HEK293 (cell line): ENCODE data around the gene LIPA.

Experiments
- CTCF ChIA-PET: fragments of 350-600 bp; formaldehyde crosslinking; extraction: SDS; loops from one replicate; lab custom pipeline; 2021; ENCODE audit warnings: antibody characterized with exemption; lab: Yijun Ruan, JAX
- POLR2A ChIA-PET: fragments of 300-600 bp; formaldehyde crosslinking; extraction: SDS; loops from one replicate; lab custom pipeline; 2020; ENCODE audit warnings: antibody characterized with exemption, inconsistent platforms; lab: Yijun Ruan, JAX
- H3K27ac ChIP-seq: fragments of 200-500 bp; sonication (Bioruptor generic); 2 replicates; pipeline ENCODE4 v1.5.1; 2014; ENCODE audit warnings: low read depth, low read length, control low read depth, inconsistent platforms; ENCODE audit errors: extremely low read depth
- H3K36me3 ChIP-seq, 2 experiments: fragments of 200-500 bp in 1 of 2; sonication (Bioruptor generic) in 1 of 2; 1 replicate in 1 of 2; 2 replicates in 1 of 2; pipeline ENCODE4 v1.5.1; 2014 to 2017; ENCODE audit warnings: inconsistent platforms in 2 of 2, low read length in 2 of 2; ENCODE audit not compliant: control insufficient read depth in 2 of 2, insufficient read depth in 1 of 2
- H3K4me1 ChIP-seq: fragments of 200-500 bp; sonication (Bioruptor generic); 2 replicates; pipeline ENCODE4 v1.5.1; 2014; ENCODE audit warnings: mild to moderate bottlenecking, low read length, inconsistent platforms; ENCODE audit not compliant: control insufficient read depth, insufficient read depth
- H3K4me3 ChIP-seq: 2 replicates; pipeline ENCODE4 v1.5.1; 2011; ENCODE audit warnings: low read depth, mild to moderate bottlenecking, control low read depth, low read length, moderate library complexity
- H3K9me3 ChIP-seq: fragments of 200-500 bp; sonication (Bioruptor generic); 2 replicates; pipeline ENCODE4 v1.5.1; 2014; ENCODE audit warnings: low read depth, low read length, inconsistent platforms; ENCODE audit not compliant: control insufficient read depth, insufficient read depth
- EGR2 ChIP-seq: fragments of 450-650 bp; formaldehyde crosslinking; IDR thresholded peaks from 2 replicates; pipeline ENCODE4 v1.5.1; 2016; ENCODE audit warnings: low read depth, missing biosample characterization, missing genetic modification characterization
- GLI4 ChIP-seq: fragments of 450-650 bp; formaldehyde crosslinking; IDR thresholded peaks from 2 replicates; pipeline ENCODE4 v1.5.1; 2016; ENCODE audit warnings: missing biosample characterization, missing genetic modification characterization
- HOXA7 ChIP-seq: sonication (generic); formaldehyde crosslinking; IDR thresholded peaks from 2 replicates; pipeline ENCODE4 v1.8.1; 2022; ENCODE audit warnings: missing genetic modification reagents, borderline replicate concordance
- IKZF3 ChIP-seq: fragments of 450-650 bp; IDR thresholded peaks from 2 replicates; pipeline ENCODE4 v1.5.0; 2018; ENCODE audit warnings: missing biosample characterization, mild to moderate bottlenecking, missing genetic modification characterization, moderate library complexity
- KLF1 ChIP-seq: fragments of 450-650 bp; formaldehyde crosslinking; IDR thresholded peaks from 2 replicates; pipeline ENCODE4 v1.5.1; 2016; ENCODE audit warnings: missing biosample characterization, missing genetic modification characterization
- KLF10 ChIP-seq: fragments of 450-650 bp; IDR thresholded peaks from 2 replicates; pipeline ENCODE4 v1.5.1; 2018; ENCODE audit warnings: missing biosample characterization, mild to moderate bottlenecking, missing genetic modification characterization
- SCRT1 ChIP-seq: fragments of 450-650 bp; formaldehyde crosslinking; IDR thresholded peaks from 2 replicates; pipeline ENCODE4 v1.5.1; 2016; ENCODE audit warnings: missing biosample characterization, missing genetic modification characterization, borderline replicate concordance
- TCF7L2 ChIP-seq: IDR thresholded peaks from 2 replicates; pipeline ENCODE4 v1.6.1; 2011; ENCODE audit warnings: low read depth, mild to moderate bottlenecking, inconsistent platforms, low read length, moderate library complexity, borderline replicate concordance
- ZBTB20 ChIP-seq: fragments of 450-650 bp; formaldehyde crosslinking; IDR thresholded peaks from 2 replicates; pipeline ENCODE4 v1.5.1; 2016; ENCODE audit warnings: missing biosample characterization, missing genetic modification characterization
- ZBTB48 ChIP-seq: fragments of 450-650 bp; formaldehyde crosslinking; IDR thresholded peaks from 2 replicates; pipeline ENCODE4 v1.5.1; 2016; ENCODE audit warnings: missing biosample characterization, missing genetic modification characterization
- ZBTB7A ChIP-seq: fragments of 450-650 bp; formaldehyde crosslinking; IDR thresholded peaks from 2 replicates; pipeline ENCODE4 v1.5.1; 2016; ENCODE audit warnings: low read depth, missing biosample characterization, missing genetic modification characterization
- ZNF140 ChIP-seq: fragments of 450-650 bp; formaldehyde crosslinking; IDR thresholded peaks from 2 replicates; pipeline ENCODE4 v1.5.1; 2016; ENCODE audit warnings: missing biosample characterization, missing genetic modification characterization
- ZNF2 ChIP-seq: fragments of 450-650 bp; formaldehyde crosslinking; IDR thresholded peaks from 2 replicates; pipeline ENCODE4 v1.5.1; 2016; ENCODE audit warnings: missing biosample characterization, missing genetic modification characterization
- ZNF214 ChIP-seq: fragments of 450-650 bp; formaldehyde crosslinking; IDR thresholded peaks from 2 replicates; pipeline ENCODE4 v1.5.1; 2017; ENCODE audit warnings: missing biosample characterization, mild to moderate bottlenecking, missing genetic modification characterization, borderline replicate concordance
- ZNF324 ChIP-seq: fragments of 450-650 bp; formaldehyde crosslinking; IDR thresholded peaks from 2 replicates; pipeline ENCODE4 v1.5.1; 2016; ENCODE audit warnings: missing biosample characterization, missing genetic modification characterization
- ZNF335 ChIP-seq: fragments of 450-650 bp; formaldehyde crosslinking; conservative IDR thresholded peaks from 2 replicates; pipeline ENCODE4 v1.5.1; 2016; ENCODE audit warnings: missing biosample characterization, missing genetic modification characterization
- ZNF394 ChIP-seq: fragments of 450-650 bp; formaldehyde crosslinking; IDR thresholded peaks from 2 replicates; pipeline ENCODE4 v1.5.1; 2016; ENCODE audit warnings: missing biosample characterization, missing genetic modification characterization, mild to moderate bottlenecking, moderate library complexity, borderline replicate concordance
- ZNF404 ChIP-seq: fragments of 450-650 bp; formaldehyde crosslinking; IDR thresholded peaks from 2 replicates; pipeline ENCODE4 v1.5.1; 2017; ENCODE audit warnings: missing biosample characterization, missing genetic modification characterization
- ZNF423 ChIP-seq: fragments of 450-650 bp; formaldehyde crosslinking; IDR thresholded peaks from 2 replicates; pipeline ENCODE4 v1.5.1; 2016; ENCODE audit warnings: missing biosample characterization, missing genetic modification characterization
- ZNF473 ChIP-seq: fragments of 450-650 bp; formaldehyde crosslinking; IDR thresholded peaks from 2 replicates; pipeline ENCODE4 v1.5.1; 2017; ENCODE audit warnings: missing biosample characterization, missing genetic modification characterization
- ZNF529 ChIP-seq: fragments of 450-650 bp; formaldehyde crosslinking; IDR thresholded peaks from 2 replicates; pipeline ENCODE4 v1.5.1; 2017; ENCODE audit warnings: missing genetic modification characterization, missing biosample characterization; ENCODE audit not compliant: insufficient replicate concordance
- ZNF654 ChIP-seq: fragments of 450-650 bp; formaldehyde crosslinking; IDR thresholded peaks from 2 replicates; pipeline ENCODE4 v1.5.1; 2016; ENCODE audit warnings: low read depth, missing biosample characterization, missing genetic modification characterization
- ZXDB ChIP-seq: fragments of 450-650 bp; formaldehyde crosslinking; IDR thresholded peaks from 2 replicates; pipeline ENCODE4 v1.5.1; 2016; ENCODE audit warnings: missing biosample characterization, missing genetic modification characterization
- TF ChIP-seq, protein P1 (sequence below): fragments of 450-650 bp; formaldehyde crosslinking; IDR thresholded peaks from 2 replicates; pipeline ENCODE4 v1.5.1; 2017; ENCODE audit warnings: missing biosample characterization, missing genetic modification characterization
- TF ChIP-seq, protein P2 (sequence below): fragments of 450-650 bp; formaldehyde crosslinking; IDR thresholded peaks from 2 replicates; pipeline ENCODE4 v1.5.1; 2016; ENCODE audit warnings: missing biosample characterization, missing genetic modification characterization
- TF ChIP-seq, protein P3 (sequence below): fragments of 450-650 bp; formaldehyde crosslinking; IDR thresholded peaks from 2 replicates; pipeline ENCODE4 v1.5.1; 2017; ENCODE audit warnings: missing biosample characterization, missing genetic modification characterization
- TF ChIP-seq, protein P4 (sequence below): fragments of 450-650 bp; formaldehyde crosslinking; IDR thresholded peaks from 2 replicates; pipeline ENCODE4 v1.5.1; 2016; ENCODE audit warnings: missing biosample characterization, missing genetic modification characterization

The LIPA gene

DNA sequence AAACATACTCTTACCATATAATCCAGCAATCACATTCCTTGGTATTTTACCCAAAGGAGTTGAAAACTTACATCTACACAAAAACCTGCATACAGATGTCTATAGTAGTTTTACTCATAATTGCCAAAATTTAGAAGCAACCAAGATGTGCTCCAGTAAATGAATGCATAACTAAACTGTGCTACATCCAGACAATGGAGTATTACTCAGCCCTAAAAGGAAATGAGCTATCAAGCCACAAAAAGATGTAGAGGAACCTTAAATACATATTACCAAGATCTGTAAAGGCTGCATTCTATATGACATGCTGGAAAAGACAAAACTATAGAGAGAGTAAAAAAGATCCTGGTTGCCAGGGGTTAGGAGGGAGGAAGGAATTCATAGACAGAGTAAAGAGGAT is 22.6 kb downstream of the LIPA start (continued):
- TF ChIP-seq, protein P1, sequence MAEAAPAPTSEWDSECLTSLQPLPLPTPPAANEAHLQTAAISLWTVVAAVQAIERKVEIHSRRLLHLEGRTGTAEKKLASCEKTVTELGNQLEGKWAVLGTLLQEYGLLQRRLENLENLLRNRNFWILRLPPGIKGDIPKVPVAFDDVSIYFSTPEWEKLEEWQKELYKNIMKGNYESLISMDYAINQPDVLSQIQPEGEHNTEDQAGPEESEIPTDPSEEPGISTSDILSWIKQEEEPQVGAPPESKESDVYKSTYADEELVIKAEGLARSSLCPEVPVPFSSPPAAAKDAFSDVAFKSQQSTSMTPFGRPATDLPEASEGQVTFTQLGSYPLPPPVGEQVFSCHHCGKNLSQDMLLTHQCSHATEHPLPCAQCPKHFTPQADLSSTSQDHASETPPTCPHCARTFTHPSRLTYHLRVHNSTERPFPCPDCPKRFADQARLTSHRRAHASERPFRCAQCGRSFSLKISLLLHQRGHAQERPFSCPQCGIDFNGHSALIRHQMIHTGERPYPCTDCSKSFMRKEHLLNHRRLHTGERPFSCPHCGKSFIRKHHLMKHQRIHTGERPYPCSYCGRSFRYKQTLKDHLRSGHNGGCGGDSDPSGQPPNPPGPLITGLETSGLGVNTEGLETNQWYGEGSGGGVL (tag by site-specific recombination), result no peak
- TF ChIP-seq ZNF654 (tag by site-specific recombination) (no peak), ZNF335 (tag by site-specific recombination) (no peak), ZNF473 (tag by site-specific recombination) (no peak), EGR2 (tag by site-specific recombination) (no peak), ZNF529 (tag by site-specific recombination) (no peak), ZNF423 (tag by site-specific recombination) (no peak), KLF10 (no peak), ZBTB20 (tag by site-specific recombination) (no peak), GLI4 (tag by site-specific recombination) (no peak), ZXDB (tag by site-specific recombination) (no peak), ZBTB7A (tag by site-specific recombination) (no peak)
- TF ChIP-seq, protein P2, sequence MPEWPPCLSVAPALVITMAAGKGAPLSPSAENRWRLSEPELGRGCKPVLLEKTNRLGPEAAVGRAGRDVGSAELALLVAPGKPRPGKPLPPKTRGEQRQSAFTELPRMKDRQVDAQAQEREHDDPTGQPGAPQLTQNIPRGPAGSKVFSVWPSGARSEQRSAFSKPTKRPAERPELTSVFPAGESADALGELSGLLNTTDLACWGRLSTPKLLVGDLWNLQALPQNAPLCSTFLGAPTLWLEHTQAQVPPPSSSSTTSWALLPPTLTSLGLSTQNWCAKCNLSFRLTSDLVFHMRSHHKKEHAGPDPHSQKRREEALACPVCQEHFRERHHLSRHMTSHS (tag by site-specific recombination), result no peak

DNA sequence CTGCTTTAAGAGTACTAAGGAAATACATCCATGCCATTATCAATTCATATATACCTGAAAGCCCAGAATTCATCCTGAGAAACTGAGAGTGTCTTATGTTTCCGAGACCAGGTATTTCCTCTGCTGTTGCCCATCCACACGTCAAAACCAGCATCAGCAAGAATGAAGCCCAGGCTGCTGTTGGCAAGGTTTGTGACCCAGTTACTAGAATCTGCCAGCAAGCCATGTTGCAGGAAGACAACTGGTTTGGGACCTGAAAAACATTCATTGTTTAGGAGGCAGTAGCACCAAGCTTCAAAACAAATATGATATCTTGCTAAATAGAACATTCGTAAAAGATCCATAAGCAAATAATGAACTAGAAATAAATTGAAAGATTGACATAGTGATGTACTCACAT is 23.4 kb downstream of the LIPA start:
- Histone ChIP-seq H3K36me3 (peaks cover 0 to 9% of the 10 kb centered on the region in 2 experiments; a peak in 2 of 3 replicates), H3K9me3 (no peaks in the 10 kb centered on the region), H3K4me3 (no peak overlapping the region), H3K27ac (no peak overlapping the region), H3K4me1 (no peaks in the 10 kb centered on the region)
- ChIA-PET POLR2A (no interaction called here), CTCF (no interaction called here)
- TF ChIP-seq HOXA7 (CRISPR knock-in tag), result no peak
- no peak for TF ChIP-seq ZNF394

DNA sequence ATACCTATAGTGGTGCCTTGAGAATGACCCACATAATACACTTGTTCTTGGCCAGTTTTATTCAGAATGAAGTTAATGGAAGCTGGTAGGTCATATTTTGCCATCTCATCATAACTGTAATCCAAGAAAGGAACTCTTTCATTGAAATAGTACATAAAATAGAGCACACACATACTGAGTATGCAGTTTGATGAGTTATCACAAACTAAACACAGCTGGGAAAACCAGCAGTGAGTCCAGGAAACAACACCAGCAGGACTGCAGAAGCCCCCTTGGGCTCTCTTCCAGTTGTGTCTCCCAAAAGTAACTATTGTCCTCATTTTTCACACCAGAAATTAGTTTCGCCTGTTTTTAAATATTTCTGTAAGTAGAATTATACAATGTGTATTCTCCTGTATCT is 24.7 kb downstream of the LIPA start:
- POLR2A ChIA-PET, result no interaction called here
- H3K4me3 ChIP-seq, result no peak overlapping the region
- TF ChIP-seq ZNF404 (tag by site-specific recombination) (no peak), ZNF214 (tag by site-specific recombination) (no peak), ZBTB48 (no peak), ZNF140 (tag by site-specific recombination) (no peak), ZNF324 (tag by site-specific recombination) (no peak), TCF7L2 (no peak), ZNF2 (tag by site-specific recombination) (no peak), SCRT1 (no peak), IKZF3 (tag by site-specific recombination) (no peak), KLF1 (tag by site-specific recombination) (no peak)
- TF ChIP-seq, protein P3, sequence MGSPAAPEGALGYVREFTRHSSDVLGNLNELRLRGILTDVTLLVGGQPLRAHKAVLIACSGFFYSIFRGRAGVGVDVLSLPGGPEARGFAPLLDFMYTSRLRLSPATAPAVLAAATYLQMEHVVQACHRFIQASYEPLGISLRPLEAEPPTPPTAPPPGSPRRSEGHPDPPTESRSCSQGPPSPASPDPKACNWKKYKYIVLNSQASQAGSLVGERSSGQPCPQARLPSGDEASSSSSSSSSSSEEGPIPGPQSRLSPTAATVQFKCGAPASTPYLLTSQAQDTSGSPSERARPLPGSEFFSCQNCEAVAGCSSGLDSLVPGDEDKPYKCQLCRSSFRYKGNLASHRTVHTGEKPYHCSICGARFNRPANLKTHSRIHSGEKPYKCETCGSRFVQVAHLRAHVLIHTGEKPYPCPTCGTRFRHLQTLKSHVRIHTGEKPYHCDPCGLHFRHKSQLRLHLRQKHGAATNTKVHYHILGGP (tag by site-specific recombination), result no peak
- TF ChIP-seq, protein P4, sequence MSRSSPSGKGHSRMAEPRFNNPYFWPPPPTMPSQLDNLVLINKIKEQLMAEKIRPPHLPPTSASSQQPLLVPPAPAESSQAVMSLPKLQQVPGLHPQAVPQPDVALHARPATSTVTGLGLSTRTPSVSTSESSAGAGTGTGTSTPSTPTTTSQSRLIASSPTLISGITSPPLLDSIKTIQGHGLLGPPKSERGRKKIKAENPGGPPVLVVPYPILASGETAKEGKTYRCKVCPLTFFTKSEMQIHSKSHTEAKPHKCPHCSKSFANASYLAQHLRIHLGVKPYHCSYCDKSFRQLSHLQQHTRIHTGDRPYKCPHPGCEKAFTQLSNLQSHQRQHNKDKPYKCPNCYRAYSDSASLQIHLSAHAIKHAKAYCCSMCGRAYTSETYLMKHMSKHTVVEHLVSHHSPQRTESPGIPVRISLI (tag by site-specific recombination), result no peak
- peaks cover 0 to 9% of the 10 kb centered on the region in 2 experiments; a peak in 2 of 3 replicates for H3K36me3 ChIP-seq
- no peaks in the 10 kb centered on the region for H3K4me1 ChIP-seq
- CTCF ChIA-PET, result interaction anchor here (0.9 kb wide), 1 partner anchor 14 kb away, joined by 3 read pairs; no protein-coding TSS in a partner anchor
- no peaks in the 10 kb centered on the region for H3K9me3 ChIP-seq
- no peak overlapping the region for H3K27ac ChIP-seq
